ENCODE data around the gene COL23A1.

The COL23A1 gene

GRCh38 chr5:178417391-178417811 is 172.8 kb downstream of the COL23A1 start:
- DNase-seq, result no peak

DNA sequence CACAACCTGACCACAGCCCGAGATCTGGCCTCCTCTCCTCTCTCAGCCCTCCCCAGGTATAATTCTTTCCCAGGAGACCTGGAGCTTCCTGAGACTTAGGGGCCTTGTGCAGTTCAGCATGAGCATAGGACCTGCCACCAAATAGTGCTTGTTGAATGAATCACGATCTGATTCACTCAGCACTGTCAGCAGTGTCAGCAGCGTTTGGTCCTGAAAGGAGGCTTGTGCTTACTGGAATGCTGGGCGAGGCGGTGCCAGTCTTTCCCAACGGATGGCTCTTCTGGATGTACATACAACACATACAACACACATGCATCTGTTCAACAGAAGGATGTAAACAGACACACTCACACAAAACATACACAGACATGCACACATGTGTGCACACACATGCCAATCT is 173.3 kb downstream of the COL23A1 start:
- no peak for DNase-seq

GRCh38 chr5:178416206-178416882 is 173.8 kb downstream of the COL23A1 start:
- DNase-seq, result no peak

GRCh38 chr5:178415353-178415752 is 174.8 kb downstream of the COL23A1 start:
- no peak for DNase-seq

DNA sequence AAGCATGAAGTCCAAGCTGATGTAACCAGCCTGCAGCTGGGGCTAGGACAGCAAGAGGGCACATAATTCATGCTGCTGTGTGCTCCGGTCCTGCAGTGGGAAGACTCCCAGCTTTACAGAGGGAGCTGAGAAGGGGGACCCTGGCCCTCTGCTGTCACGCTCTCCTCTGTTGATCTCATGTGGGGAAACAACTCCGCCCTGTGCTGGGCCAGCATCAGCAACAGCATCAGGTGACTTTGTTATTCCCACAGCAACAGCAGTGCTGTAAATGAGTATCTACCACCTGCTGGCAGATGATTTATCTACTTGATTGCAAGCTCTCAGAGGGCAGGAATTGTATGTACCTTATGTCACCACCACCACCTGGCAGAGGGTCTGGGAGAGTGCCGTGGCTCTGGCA is 176.2 kb downstream of the COL23A1 start:
- DNase-seq, result no peak

DNA sequence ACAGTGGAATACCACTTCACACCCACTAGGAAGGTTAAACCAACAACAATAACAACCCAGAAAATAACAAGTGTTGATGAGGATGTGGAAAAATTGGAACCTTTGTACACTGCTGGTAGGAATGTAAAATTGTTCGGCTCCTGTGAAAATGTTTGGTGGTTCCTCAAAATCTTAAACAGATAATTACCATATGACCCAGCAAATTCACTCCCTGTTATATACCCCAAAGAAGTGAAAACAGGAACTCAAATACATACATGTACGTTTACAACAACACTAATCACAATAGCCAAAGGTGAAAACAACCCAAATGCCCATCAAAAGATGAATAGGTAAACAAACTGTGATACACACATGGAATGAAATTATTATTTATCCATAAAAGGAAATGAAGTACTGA is 179.1 kb downstream of the COL23A1 start:
- no peak for DNase-seq

GRCh38 chr5:178407646-178408045 is 182.5 kb downstream of the COL23A1 start:
- no peak for DNase-seq

DNA sequence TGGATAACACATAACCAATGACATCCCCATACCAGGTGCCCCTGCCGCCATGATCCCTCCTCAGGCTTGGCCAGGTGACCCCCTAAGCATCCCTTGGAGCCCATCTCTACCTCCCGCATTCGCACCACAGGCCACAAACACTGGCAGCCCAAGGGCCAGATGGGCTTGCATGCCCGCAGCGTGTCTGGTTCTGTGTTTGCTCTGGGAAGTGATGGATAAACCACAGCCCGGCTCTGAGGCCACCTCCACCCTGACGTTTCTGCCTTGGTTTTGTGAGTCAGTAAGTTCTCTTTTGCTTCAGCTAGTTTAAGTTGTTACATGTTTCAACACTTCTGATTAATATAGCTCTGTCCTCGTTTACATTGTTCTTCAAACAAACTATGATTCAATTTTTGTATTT is 185.2 kb downstream of the COL23A1 start:
- no peak for DNase-seq

GRCh38 chr5:178403956-178404600 is 186.1 kb downstream of the COL23A1 start:
- DNase-seq, result no peak

GRCh38 chr5:178403351-178403750 is 186.8 kb downstream of the COL23A1 start:
- DNase-seq, result no peak

DNA sequence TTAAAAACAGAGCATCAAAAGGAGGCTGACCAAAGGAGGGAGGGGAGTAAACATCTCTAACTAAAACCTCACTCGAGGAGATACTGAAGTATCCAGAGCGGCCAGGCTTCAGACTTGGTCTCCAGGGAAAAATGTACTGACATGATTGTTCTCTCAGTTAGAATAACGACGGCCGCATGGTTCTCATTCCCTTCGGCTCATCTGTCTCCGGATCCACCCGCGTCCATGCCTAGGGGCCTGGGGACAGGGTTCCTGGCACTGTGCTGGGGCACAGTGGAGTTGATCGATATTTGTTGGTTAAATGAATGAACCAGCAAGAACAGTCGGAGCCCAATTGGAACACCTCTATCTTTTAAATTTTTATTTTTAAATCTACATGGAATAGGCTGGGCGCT is 190.5 kb downstream of the COL23A1 start:
- DNase-seq, result no peak

GRCh38 chr5:178398901-178399700 is 191.1 kb downstream of the COL23A1 start:
- DNase-seq, result no peak

DNA sequence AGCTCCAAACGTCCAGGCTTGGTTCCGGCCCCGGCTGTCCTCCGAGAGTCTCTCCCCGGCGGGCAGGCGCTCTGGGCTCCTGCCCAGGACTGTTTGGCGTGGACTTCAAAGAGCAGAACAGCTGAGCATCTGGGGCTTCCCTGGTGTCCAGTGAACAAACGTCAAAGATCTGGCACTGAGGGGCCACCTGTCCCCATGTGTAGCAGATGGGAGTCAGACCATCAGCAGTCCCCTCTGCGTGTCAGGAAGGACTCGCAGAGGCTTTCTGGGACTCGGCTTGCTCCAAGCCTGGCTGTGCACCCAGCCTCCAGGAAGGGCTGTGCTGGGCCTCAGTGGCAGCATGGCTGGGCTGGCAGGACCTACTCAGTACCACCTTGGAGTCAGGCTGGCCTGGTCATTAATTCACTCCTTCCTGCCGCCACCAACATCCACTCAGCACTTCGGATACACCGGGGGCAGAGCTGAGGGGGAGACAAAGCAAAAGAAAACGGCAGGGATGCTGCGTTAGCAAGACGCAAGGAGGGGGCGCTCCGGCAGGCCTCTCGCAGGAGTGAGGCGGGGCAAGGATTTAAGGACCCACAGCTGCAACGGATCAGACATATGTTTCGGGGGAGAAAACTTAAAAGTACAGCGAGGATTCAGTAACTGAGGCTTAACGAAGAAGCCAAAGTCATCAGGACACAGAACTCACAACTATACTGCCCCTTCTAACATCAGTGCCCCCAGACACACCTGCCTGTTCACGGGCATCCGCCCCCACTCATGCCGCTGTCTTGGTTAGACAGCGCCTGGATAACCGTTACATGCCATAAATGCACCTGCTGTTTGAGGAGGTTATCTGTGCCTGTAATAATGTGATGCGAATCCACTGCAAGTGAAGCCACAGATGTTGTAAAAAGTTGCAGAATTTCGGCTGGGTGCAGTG is 193.1 kb downstream of the COL23A1 start:
- no peak for DNase-seq

- DNase-seq, result no peak
These were observed 196.1 kb downstream of the COL23A1 start for GRCh38 chr5:178394074-178394473.

DNA sequence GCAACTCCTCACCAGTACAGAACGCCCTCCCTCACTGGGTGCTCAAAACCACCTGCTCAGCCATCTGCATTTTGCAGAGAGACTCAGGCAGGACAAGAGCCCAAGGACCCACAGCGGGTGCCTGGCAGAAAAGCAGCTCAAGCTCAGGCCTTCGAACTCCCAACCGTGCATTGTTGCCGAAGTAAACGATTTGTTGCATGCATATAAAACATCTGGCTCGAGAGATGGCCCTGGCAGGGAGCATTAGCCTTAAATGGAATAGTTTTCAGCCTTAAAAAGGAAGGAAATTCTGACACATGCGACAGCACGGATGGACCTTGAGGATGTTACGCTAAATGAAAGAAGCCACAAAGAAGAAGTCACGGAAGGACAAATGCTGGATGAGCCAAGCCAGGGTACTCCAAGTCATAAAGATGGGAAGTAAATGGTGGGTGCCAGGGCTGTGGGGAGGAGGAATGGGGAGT is 197.2 kb downstream of the COL23A1 start:
- DNase-seq, result no peak

DNA sequence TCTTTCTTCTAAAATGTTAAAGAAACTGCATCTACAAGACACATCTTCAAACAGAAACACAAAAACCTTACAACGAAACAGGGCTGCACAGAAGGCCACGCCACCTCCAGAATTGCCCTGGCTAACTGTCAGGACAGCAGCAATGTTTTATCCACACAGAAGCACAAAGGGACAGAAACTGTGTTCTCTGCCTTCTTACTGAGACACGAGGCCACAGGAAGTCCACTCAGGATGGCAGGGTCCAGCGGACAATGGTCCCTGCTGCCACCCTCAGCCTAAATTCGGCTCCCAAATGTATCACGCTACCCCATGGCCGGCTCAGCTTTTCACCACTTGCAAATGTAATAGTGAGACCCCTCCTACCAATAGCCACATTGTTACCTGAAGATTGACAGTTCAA is 197.8 kb downstream of the COL23A1 start:
- DNase-seq, result no peak

DNA sequence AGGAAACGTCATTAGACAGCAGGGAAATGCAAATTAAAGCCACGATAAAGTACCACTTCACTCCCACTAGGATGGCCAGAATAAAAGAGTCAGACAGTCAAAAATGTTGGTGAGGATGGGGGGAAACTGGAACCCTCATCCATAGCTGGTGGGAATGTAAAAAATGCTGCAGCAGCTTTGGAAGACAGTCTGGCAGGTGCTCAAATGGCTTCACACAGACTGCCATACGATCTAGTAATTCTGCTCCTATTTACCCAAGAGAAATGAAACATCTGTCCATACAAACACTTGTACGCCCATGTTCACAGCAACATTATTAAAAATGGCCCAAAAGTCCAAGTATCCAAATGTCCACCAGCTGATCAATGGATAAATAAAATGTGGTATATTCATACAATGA is 198.7 kb downstream of the COL23A1 start:
- DNase-seq, result no peak

DNA sequence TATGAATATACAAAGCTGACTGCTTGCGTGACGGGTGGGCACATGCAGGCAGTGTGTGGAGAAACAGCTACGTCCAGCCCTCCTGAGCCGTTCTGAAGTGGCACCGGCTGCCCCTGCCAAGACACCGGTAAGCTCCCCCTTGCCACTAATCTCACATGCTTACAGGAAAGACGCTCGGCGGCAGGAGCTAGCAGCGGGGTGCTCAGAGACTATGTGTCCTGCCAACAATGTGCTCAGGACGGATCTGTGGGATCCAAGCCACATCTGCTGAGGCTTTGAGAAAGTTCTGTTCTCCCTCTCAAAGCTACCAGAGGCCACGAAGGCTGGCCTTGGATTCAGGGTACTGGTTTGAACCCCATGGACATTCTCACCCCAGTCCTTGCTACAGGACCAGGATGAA is 200.4 kb downstream of the COL23A1 start:
- no peak for DNase-seq

GRCh38 chr5:178389026-178389729 is 201.0 kb downstream of the COL23A1 start:
- no peak for DNase-seq

- no peak for DNase-seq
These were observed 201.7 kb downstream of the COL23A1 start for GRCh38 chr5:178388386-178389025.

- DNase-seq, result no peak
These were observed 202.4 kb downstream of the COL23A1 start for GRCh38 chr5:178387856-178388190.
